H1 (cell line): ENCODE measurements around the gene KLK5.
"Not testable (repeated sequence)": the region's sequence is repeated elsewhere in the genome, so short reads cannot be mapped to it uniquely, and the experiment has no call there.

Source experiments
- CTCF ChIP-seq, 3 experiments: IDR thresholded peaks; 1 replicate in 2 of 3; 2 replicates in 1 of 3; pipeline versions ENCODE4 v1.5.1 to v1.6.1; 2011; ENCODE audit warnings: low read length in 3 of 3, mild to moderate bottlenecking in 3 of 3, inconsistent platforms in 2 of 3, low read depth in 1 of 3, moderate library complexity in 1 of 3; ENCODE audit not compliant: insufficient read depth in 1 of 3; ENCODE audit errors: control extremely low read depth in 1 of 3
- POLR2A ChIP-seq, 2 experiments: IDR thresholded peaks; 1 replicate in 1 of 2; 2 replicates in 1 of 2; pipeline ENCODE4 v1.6.1; 2011; ENCODE audit warnings: low read depth in 2 of 2, low read length in 2 of 2, mild to moderate bottlenecking in 2 of 2; ENCODE audit errors: control extremely low read depth in 1 of 2
- SIN3A ChIP-seq, 2 experiments: IDR thresholded peaks in 1 of 2; conservative IDR thresholded peaks in 1 of 2; 2 replicates each; pipeline ENCODE4 v1.6.1; 2011 to 2012; ENCODE audit warnings: low read length in 2 of 2, improper control_type of control experiment in 1 of 2, low read depth in 1 of 2, mild to moderate bottlenecking in 1 of 2
- SP1 ChIP-seq: IDR thresholded peaks from 2 replicates; pipeline ENCODE4 v1.6.1; 2011; ENCODE audit warnings: low read depth, low read length

GRCh38 chr19:50969810-50970209 is 17.0 kb upstream of the KLK5 start:
- TF ChIP-seq CTCF (IDR thresholded peaks at IDR 0.05; ENCODE audit: control extremely low read depth in 1 of 3, insufficient read depth in 1 of 3, low read depth in 1 of 3, low read length in 3 of 3); SP1; POLR2A (IDR thresholded peaks at IDR 0.05; ENCODE audit: control extremely low read depth in 1 of 2, low read depth in 2 of 2, low read length in 2 of 2); SIN3A (conservative IDR thresholded peaks at IDR 0.05 in 1 of 2, IDR thresholded peaks at IDR 0.05 in 1 of 2; ENCODE audit: low read depth in 1 of 2, low read length in 2 of 2): not testable (repeated sequence)
